GM18526 (cell line): ENCODE data around the gene SMIM11.

ENCODE experiments used
- POLR2A ChIP-seq: IDR thresholded peaks from 3 replicates; pipeline ENCODE4 v1.6.1; 2011; ENCODE audit not compliant: insufficient read length; ENCODE audit errors: extremely low read depth

The SMIM11 gene

GRCh38 chr21:34345091-34345871 lies 30.0 kb upstream of the SMIM11 start:
- no peak for TF ChIP-seq POLR2A

GRCh38 chr21:34345892-34346291 lies 29.4 kb upstream of the SMIM11 start:
- TF ChIP-seq POLR2A: no peak

- no peak for TF ChIP-seq POLR2A
Measured at GRCh38 chr21:34348890-34349519, 26.3 kb upstream of the SMIM11 start.

GRCh38 chr21:34351786-34352241 lies 23.5 kb upstream of the SMIM11 start:
- TF ChIP-seq POLR2A: no peak

GRCh38 chr21:34352556-34352955 lies 22.8 kb upstream of the SMIM11 start:
- TF ChIP-seq POLR2A: no peak

- no peak for TF ChIP-seq POLR2A
Measured at GRCh38 chr21:34353182-34353581, 22.1 kb upstream of the SMIM11 start.

GRCh38 chr21:34354836-34355235 lies 20.5 kb upstream of the SMIM11 start:
- TF ChIP-seq POLR2A: no peak

- no peak for TF ChIP-seq POLR2A
Measured at GRCh38 chr21:34355570-34355969, 19.7 kb upstream of the SMIM11 start.

- TF ChIP-seq POLR2A: no peak
Measured at GRCh38 chr21:34357889-34358288, 17.4 kb upstream of the SMIM11 start.

- TF ChIP-seq POLR2A: no peak
Measured at GRCh38 chr21:34358866-34359265, 16.4 kb upstream of the SMIM11 start.

GRCh38 chr21:34360488-34361241 lies 14.6 kb upstream of the SMIM11 start:
- no peak for TF ChIP-seq POLR2A

- no peak for TF ChIP-seq POLR2A
Measured at GRCh38 chr21:34362136-34362444, 13.2 kb upstream of the SMIM11 start.

- TF ChIP-seq POLR2A: no peak
Measured at GRCh38 chr21:34362670-34363069, 12.6 kb upstream of the SMIM11 start.

GRCh38 chr21:34363733-34364132 lies 11.6 kb upstream of the SMIM11 start, which contains the start of gene KCNE2:
Gene KCNE2, plus strand, starts transcription at chr21:34364006. Its CDS starts 6,473 bp downstream, at chr21:34370479.
- TF ChIP-seq POLR2A: no peak

GRCh38 chr21:34364921-34365320 lies 10.4 kb upstream of the SMIM11 start:
- no peak for TF ChIP-seq POLR2A

- TF ChIP-seq POLR2A: no peak
Measured at GRCh38 chr21:34365809-34366208, 9.5 kb upstream of the SMIM11 start.

- no peak for TF ChIP-seq POLR2A
Measured at GRCh38 chr21:34367320-34367935, 7.9 kb upstream of the SMIM11 start.
